ENCODE results near the gene SIX2. TPM values are rescaled to one million over a fixed set of nuclear protein-coding genes. Genes with fewer than 3 reads are reported as not detected.

The SIX2 gene
- total and polyA plus RNA-seq, 2 donors (not counting 3 experiments of a cell fraction or from before 2014, with no cell fraction given): 0.24 to 0.54 TPM

GRCh38 chr2:45014016-45014702 lies 4.9 kb upstream of the SIX2 start:
- Histone ChIP-seq H3K9me3 (replicated peaks; ENCODE audit: control insufficient read depth, insufficient read depth, low read length) (no peaks in the 10 kb centered on the region), H3K9me1 (replicated peaks; ENCODE audit: control insufficient read depth, extremely low read depth, insufficient read depth, low read length) (no peaks in the 10 kb centered on the region), H3K4me1 (ENCODE audit: control insufficient read depth, extremely low read depth, insufficient read depth, low read length) (peaks cover 19% of the 10 kb centered on the region), H3K27me3 (ENCODE audit: control insufficient read depth in 2 of 2, insufficient read depth in 2 of 2, low read length in 2 of 2) (peaks cover 64 to 74% of the 10 kb centered on the region in 2 experiments), H3K4me3 (replicated peaks in 1 of 3; ENCODE audit: insufficient read depth in 1 of 3, low read depth in 1 of 3, low read length in 3 of 3) (peak overlapping the region in 2 of 3 experiments; percentile 29 to 30), H3K27ac (ENCODE audit: insufficient read depth, low read depth, low read length) (no peak overlapping the region), H3K9ac (replicated peaks; ENCODE audit: extremely low read depth, insufficient read depth, low read length) (no peak overlapping the region), H2AFZ (ENCODE audit: low read depth, low read length) (peak overlapping the region; percentile 73), H3K4me2 (ENCODE audit: insufficient read depth, low read length) (peak overlapping the region; percentile 34), H3K79me2 (ENCODE audit: control insufficient read depth, insufficient read depth, low read length) (no peaks in the 10 kb centered on the region), H4K20me1 (replicated peaks; ENCODE audit: control insufficient read depth, extremely low read depth, insufficient read depth, low read length) (no peaks in the 10 kb centered on the region), H3K36me3 (ENCODE audit: control insufficient read depth in 2 of 2, extremely low read depth in 1 of 2, insufficient read depth in 2 of 2, low read length in 2 of 2) (no peaks in the 10 kb centered on the region)
- ChIA-PET CTCF (interaction anchor here (0.6 to 3.0 kb wide), 18 partner anchors 10 to 1383 kb away, joined by 3 to 26 read pairs (median 3); no protein-coding TSS in a partner anchor), POLR2A (no interaction called here)
- FAIRE-seq (peak; percentile 59), DNase-seq (ENCODE audit: low read depth, low spot score) (peak; percentile 47)
- BruUV-seq (replicated peaks): no TSS peak
- peak; percentile 83 to 86 for TF ChIP-seq CTCF (IDR thresholded peaks at IDR 0.05; ENCODE audit: extremely low read depth in 1 of 2, insufficient read depth in 1 of 2, low read depth in 1 of 2, low read length in 2 of 2)
- no peak for TF ChIP-seq GATA2 (IDR thresholded peaks at IDR 0.05; ENCODE audit: insufficient read depth, insufficient read length, low read depth, low read length)
- TF ChIP-seq JUN (IDR thresholded peaks at IDR 0.05; ENCODE audit: borderline replicate concordance, insufficient read depth, insufficient read length, low read depth): no peak
- intact Hi-C loops (cut with micrococcal nuclease) (loop anchor here (1.0 to 5.0 kb wide), 2 partner anchors 33 to 153 kb away; no protein-coding TSS in a partner anchor), dilution Hi-C loops (cut with MboI; ENCODE audit: extremely low pct_ligation_motif_present, low sequenced_read_pairs) (no loop called here)

Data from endothelial cell of umbilical vein (primary cell).